MCF 10A (cell line): ENCODE measurements around the gene ANKRD10. TPM values are rescaled to one million over a fixed set of nuclear protein-coding genes. Genes with fewer than 3 reads are reported as not detected.

Source experiments
- BruUV-seq: library from RNA; stranded (reverse); fragments of 400-500 nt; replicated peaks from 2 replicates; lab custom pipeline; 2021; lab: Mats Ljungman, UMichigan
- CTCF ChIA-PET: fragments of 300-600 bp; sonication (Branson Sonifier 250); formaldehyde crosslinking; extraction: SDS; loops from one replicate; lab custom pipeline; 2021; ENCODE audit warnings: antibody characterized with exemption, inconsistent platforms; lab: Yijun Ruan, JAX
- POLR2A ChIA-PET: fragments of 300-600, 350-650 bp; sonication (Branson Sonifier 250); formaldehyde crosslinking; extraction: SDS; loops from one replicate; lab custom pipeline; 2020; ENCODE audit warnings: antibody characterized with exemption, inconsistent platforms; lab: Yijun Ruan, JAX
- DNase-seq: peaks from one replicate; pipeline ENCODE4 v3.0.0-alpha.2; 2018; ENCODE audit not compliant: unreplicated experiment
- H3K27ac Mint-ChIP-seq: one replicate; pipeline ENCODE4 v1.8.0; 2022; ENCODE audit warnings: mild to moderate bottlenecking, low read depth, mixed read lengths; ENCODE audit not compliant: unreplicated experiment
- H3K27me3 Mint-ChIP-seq: one replicate; pipeline ENCODE4 v1.8.0; 2022; ENCODE audit warnings: mixed read lengths; ENCODE audit not compliant: insufficient read depth, unreplicated experiment
- H3K36me3 Mint-ChIP-seq: one replicate; pipeline ENCODE4 v1.8.0; 2022; ENCODE audit warnings: mild to moderate bottlenecking, moderate library complexity, mixed read lengths; ENCODE audit not compliant: insufficient read depth, unreplicated experiment
- H3K4me1 Mint-ChIP-seq: one replicate; pipeline ENCODE4 v1.8.0; 2022; ENCODE audit warnings: mixed read lengths; ENCODE audit not compliant: insufficient read depth, unreplicated experiment
- H3K4me3 Mint-ChIP-seq: one replicate; pipeline ENCODE4 v1.8.0; 2022; ENCODE audit warnings: mild to moderate bottlenecking, moderate library complexity, mixed read lengths; ENCODE audit not compliant: unreplicated experiment
- H3K9me3 Mint-ChIP-seq: one replicate; pipeline ENCODE4 v1.8.0; 2022; ENCODE audit warnings: mixed read lengths; ENCODE audit not compliant: unreplicated experiment
- intact Hi-C: fragments of 100-400 bp; cut with micrococcal nuclease; formaldehyde crosslinking; loops from 2 replicates; pipeline ENCODE4 v1.14.1; 2022
- total RNA-seq: library from RNA; stranded (reverse); gene quantifications from 2 replicates; pipeline ENCODE4 v1.2.3, GENCODE V29; 2022
- TF ChIP-seq, protein P1 (sequence below): fragments of 200-600 bp; IDR thresholded peaks from one replicate; pipeline ENCODE4 v1.8.0; 2022; ENCODE audit warnings: antibody characterized with exemption, mild to moderate bottlenecking; ENCODE audit not compliant: unreplicated experiment

ANKRD10 gene
- total RNA-seq, 1 experiment from 2014 or later, result 61.7 TPM

- peaks cover 28% of the 10 kb centered on the region for H3K27me3 Mint-ChIP-seq
- H3K9me3 Mint-ChIP-seq, result no peaks in the 10 kb centered on the region
- H3K4me1 Mint-ChIP-seq, result no peaks in the 10 kb centered on the region
- H3K4me3 Mint-ChIP-seq, result no peak overlapping the region
- TF ChIP-seq, protein P1, sequence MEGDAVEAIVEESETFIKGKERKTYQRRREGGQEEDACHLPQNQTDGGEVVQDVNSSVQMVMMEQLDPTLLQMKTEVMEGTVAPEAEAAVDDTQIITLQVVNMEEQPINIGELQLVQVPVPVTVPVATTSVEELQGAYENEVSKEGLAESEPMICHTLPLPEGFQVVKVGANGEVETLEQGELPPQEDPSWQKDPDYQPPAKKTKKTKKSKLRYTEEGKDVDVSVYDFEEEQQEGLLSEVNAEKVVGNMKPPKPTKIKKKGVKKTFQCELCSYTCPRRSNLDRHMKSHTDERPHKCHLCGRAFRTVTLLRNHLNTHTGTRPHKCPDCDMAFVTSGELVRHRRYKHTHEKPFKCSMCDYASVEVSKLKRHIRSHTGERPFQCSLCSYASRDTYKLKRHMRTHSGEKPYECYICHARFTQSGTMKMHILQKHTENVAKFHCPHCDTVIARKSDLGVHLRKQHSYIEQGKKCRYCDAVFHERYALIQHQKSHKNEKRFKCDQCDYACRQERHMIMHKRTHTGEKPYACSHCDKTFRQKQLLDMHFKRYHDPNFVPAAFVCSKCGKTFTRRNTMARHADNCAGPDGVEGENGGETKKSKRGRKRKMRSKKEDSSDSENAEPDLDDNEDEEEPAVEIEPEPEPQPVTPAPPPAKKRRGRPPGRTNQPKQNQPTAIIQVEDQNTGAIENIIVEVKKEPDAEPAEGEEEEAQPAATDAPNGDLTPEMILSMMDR, result no peak
- ChIA-PET POLR2A (no interaction called here), CTCF (interaction anchor here (0.7 to 1.0 kb wide), 2 partner anchors 33 to 48 kb away, joined by 3 read pairs; no protein-coding TSS in a partner anchor)
- DNase-seq, result no peak
- H3K36me3 Mint-ChIP-seq, result no peaks in the 10 kb centered on the region
- BruUV-seq, result no TSS peak
- intact Hi-C loops, result no loop called here
- no peak overlapping the region for H3K27ac Mint-ChIP-seq
Measured at GRCh38 chr13:110830800-110831371, 84.0 kb downstream of the ANKRD10 start.

- BruUV-seq, result no TSS peak
- TF ChIP-seq, protein P1, result no peak
- CTCF ChIA-PET, result no interaction called here
Measured at GRCh38 chr13:110830331-110830730, 84.5 kb downstream of the ANKRD10 start.

DNA sequence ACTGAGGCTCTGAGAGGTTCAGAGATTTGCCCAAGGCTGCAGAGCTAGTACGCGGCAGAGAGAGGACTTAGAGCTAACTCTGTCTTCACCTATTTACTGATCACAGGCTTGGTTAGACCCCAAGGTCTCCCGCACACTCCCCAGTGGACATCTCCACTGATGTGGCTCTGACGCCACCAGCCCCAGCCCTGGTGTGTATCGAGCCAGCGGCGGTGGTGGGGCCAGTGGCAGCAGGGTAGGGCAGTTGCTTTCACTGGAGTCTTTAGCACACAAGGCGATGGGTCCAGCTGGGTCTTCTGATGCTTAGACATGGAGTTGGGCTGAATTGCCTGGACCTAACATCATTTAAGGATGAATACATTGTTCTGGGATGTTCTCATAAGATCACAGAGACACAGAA lies 85.4 kb downstream of the ANKRD10 start:
- no peaks in the 10 kb centered on the region for H3K4me1 Mint-ChIP-seq
- BruUV-seq, result no TSS peak
- POLR2A ChIA-PET, result no interaction called here
- H3K4me3 Mint-ChIP-seq, result no peak overlapping the region
- CTCF ChIA-PET, result interaction anchor here (1.0 kb wide), 1 partner anchor 11 kb away, joined by 3 read pairs; no protein-coding TSS in a partner anchor
- no peak overlapping the region for H3K27ac Mint-ChIP-seq
- peaks cover 28% of the 10 kb centered on the region for H3K27me3 Mint-ChIP-seq
- no peaks in the 10 kb centered on the region for H3K36me3 Mint-ChIP-seq
- TF ChIP-seq, protein P1, result no peak
- no peaks in the 10 kb centered on the region for H3K9me3 Mint-ChIP-seq
- DNase-seq, result no peak
- intact Hi-C loops, result no loop called here

More at GRCh38 chr13:110830331-110830730, 84.5 kb downstream of the ANKRD10 start:
- peaks cover 28% of the 10 kb centered on the region for H3K27me3 Mint-ChIP-seq
- intact Hi-C loops, result no loop called here
- no peak for DNase-seq
- H3K4me3 Mint-ChIP-seq, result no peak overlapping the region
- POLR2A ChIA-PET, result no interaction called here
- H3K4me1 Mint-ChIP-seq, result no peaks in the 10 kb centered on the region
- no peaks in the 10 kb centered on the region for H3K9me3 Mint-ChIP-seq
- no peak overlapping the region for H3K27ac Mint-ChIP-seq
- H3K36me3 Mint-ChIP-seq, result no peaks in the 10 kb centered on the region

DNA sequence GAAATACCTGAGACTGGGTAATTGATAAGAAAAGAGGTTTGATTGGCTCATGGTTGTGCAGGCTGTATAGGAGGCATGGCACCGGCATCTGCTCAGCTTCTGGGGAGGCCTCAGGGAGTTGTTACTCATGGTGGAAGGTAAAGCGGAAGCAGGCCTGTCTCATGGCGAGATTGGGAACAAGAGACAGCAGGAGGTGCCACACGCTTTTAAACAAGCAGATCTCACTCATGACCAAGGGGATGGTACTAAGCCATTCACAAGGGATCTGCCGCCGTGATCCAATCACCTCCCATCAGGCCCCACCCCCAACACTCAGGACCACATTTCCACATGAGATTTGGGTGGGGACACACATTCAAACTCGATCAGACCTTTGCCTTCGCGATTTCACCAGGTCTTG lies 86.2 kb downstream of the ANKRD10 start:
- Mint-ChIP-seq H3K27me3 (peaks cover 22% of the 10 kb centered on the region), H3K27ac (no peak overlapping the region), H3K4me3 (no peak overlapping the region), H3K36me3 (no peaks in the 10 kb centered on the region), H3K9me3 (no peaks in the 10 kb centered on the region), H3K4me1 (no peaks in the 10 kb centered on the region)
- CTCF ChIA-PET, result interaction anchor here (0.7 to 1.0 kb wide), 2 partner anchors 10 kb away, joined by 3 read pairs; no protein-coding TSS in a partner anchor
- POLR2A ChIA-PET, result no interaction called here
- intact Hi-C loops, result no loop called here
- no peak for DNase-seq
- no TSS peak for BruUV-seq
- TF ChIP-seq, protein P1, result no peak

Other genes with a start within 250 kb of the ANKRD10 start
- gene CARS2, start 209.0 kb downstream of the ANKRD10 start, total RNA-seq, result 104 and 121 TPM in 2 replicates
- 7.4 and 10.0 TPM in 2 replicates for gene ING1, start 201.4 kb downstream of the ANKRD10 start, total RNA-seq
- gene ARHGEF7, start 200.2 kb upstream of the ANKRD10 start, total RNA-seq, result 43.5 and 49.4 TPM in 2 replicates